ENCODE data around the gene HDAC4.
"Not testable (repeated sequence)": the region's sequence is repeated elsewhere in the genome, so short reads cannot be mapped to it uniquely, and the experiment has no call there.

HDAC4 gene

GRCh38 chr2:239180526-239181073 is 220.2 kb downstream of the HDAC4 start:
- no peak for DNase-seq (ENCODE audit: low read depth in 2 of 2, low spot score in 1 of 2)

GRCh38 chr2:239179851-239180371 is 220.9 kb downstream of the HDAC4 start:
- no peak for DNase-seq (ENCODE audit: low read depth in 2 of 2, low spot score in 1 of 2)

- no peak for DNase-seq (ENCODE audit: low read depth in 2 of 2, low spot score in 1 of 2)
Observed at GRCh38 chr2:239178954-239179353, 221.9 kb downstream of the HDAC4 start.

GRCh38 chr2:239178484-239178883 is 222.3 kb downstream of the HDAC4 start:
- no peak for DNase-seq (ENCODE audit: low read depth in 2 of 2, low spot score in 1 of 2)

- no peak for DNase-seq (ENCODE audit: low read depth in 2 of 2, low spot score in 1 of 2)
Observed at GRCh38 chr2:239177908-239178307, 222.9 kb downstream of the HDAC4 start.

- DNase-seq (ENCODE audit: low read depth in 2 of 2, low spot score in 1 of 2), result no peak
Observed at GRCh38 chr2:239177325-239177724, 223.5 kb downstream of the HDAC4 start.

GRCh38 chr2:239176138-239176803 is 224.5 kb downstream of the HDAC4 start:
- DNase-seq (ENCODE audit: low read depth in 2 of 2, low spot score in 1 of 2), result not testable (repeated sequence)

GRCh38 chr2:239175181-239175580 is 225.6 kb downstream of the HDAC4 start:
- no peak for DNase-seq (ENCODE audit: low read depth in 2 of 2, low spot score in 1 of 2)

GRCh38 chr2:239173301-239173700 is 227.5 kb downstream of the HDAC4 start:
- no peak for DNase-seq (ENCODE audit: low read depth in 2 of 2, low spot score in 1 of 2)

GRCh38 chr2:239171643-239172042 is 229.2 kb downstream of the HDAC4 start:
- DNase-seq (ENCODE audit: low read depth in 2 of 2, low spot score in 1 of 2), result no peak

- DNase-seq (ENCODE audit: low read depth in 2 of 2, low spot score in 1 of 2), result no peak
Observed at GRCh38 chr2:239169311-239170048, 231.3 kb downstream of the HDAC4 start.

GRCh38 chr2:239168575-239168974 is 232.2 kb downstream of the HDAC4 start:
- DNase-seq (ENCODE audit: low read depth in 2 of 2, low spot score in 1 of 2), result no peak

GRCh38 chr2:239167766-239168444 is 232.9 kb downstream of the HDAC4 start:
- DNase-seq (ENCODE audit: low read depth in 2 of 2, low spot score in 1 of 2), result no peak

- no peak for DNase-seq (ENCODE audit: low read depth in 2 of 2, low spot score in 1 of 2)
Observed at GRCh38 chr2:239167011-239167673, 233.7 kb downstream of the HDAC4 start.

- DNase-seq (ENCODE audit: low read depth in 2 of 2, low spot score in 1 of 2), result no peak
Observed at GRCh38 chr2:239166201-239166834, 234.5 kb downstream of the HDAC4 start.

GRCh38 chr2:239165206-239165831 is 235.5 kb downstream of the HDAC4 start:
- DNase-seq (ENCODE audit: low read depth in 2 of 2, low spot score in 1 of 2), result no peak

- DNase-seq (ENCODE audit: low read depth in 2 of 2, low spot score in 1 of 2), result no peak
Observed at GRCh38 chr2:239164335-239164871, 236.4 kb downstream of the HDAC4 start.

- DNase-seq (ENCODE audit: low read depth in 2 of 2, low spot score in 1 of 2), result no peak
Observed at GRCh38 chr2:239163688-239164334, 237.0 kb downstream of the HDAC4 start.

GRCh38 chr2:239162976-239163687 is 237.7 kb downstream of the HDAC4 start:
- DNase-seq (ENCODE audit: low read depth in 2 of 2, low spot score in 1 of 2), result no peak
